ENCODE measurements around the gene DYSF.
"Not testable (repeated sequence)": the region's sequence is repeated elsewhere in the genome, so short reads cannot be mapped to it uniquely, and the experiment has no call there.

Gene DYSF

DNA sequence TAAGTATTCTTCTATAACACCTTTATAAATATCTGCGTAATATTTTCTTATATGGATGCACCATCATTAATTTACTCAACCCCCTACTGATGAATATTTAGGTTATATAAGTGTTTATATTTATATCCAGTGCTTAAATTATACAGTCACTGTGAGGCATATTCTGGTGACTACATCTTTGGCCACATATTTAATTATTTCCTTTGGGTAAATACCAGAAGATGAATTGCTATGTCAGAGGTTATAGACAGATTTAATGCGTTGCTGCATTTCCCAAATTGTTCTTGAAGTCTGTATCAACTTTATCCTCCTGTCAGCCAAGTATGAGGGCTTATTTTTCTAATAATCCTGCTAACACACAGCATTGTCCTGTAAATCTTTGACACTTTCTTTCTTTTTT is 18.7 kb downstream of the DYSF start:
- no peak for DNase-seq (ENCODE audit: low read depth)

DNA sequence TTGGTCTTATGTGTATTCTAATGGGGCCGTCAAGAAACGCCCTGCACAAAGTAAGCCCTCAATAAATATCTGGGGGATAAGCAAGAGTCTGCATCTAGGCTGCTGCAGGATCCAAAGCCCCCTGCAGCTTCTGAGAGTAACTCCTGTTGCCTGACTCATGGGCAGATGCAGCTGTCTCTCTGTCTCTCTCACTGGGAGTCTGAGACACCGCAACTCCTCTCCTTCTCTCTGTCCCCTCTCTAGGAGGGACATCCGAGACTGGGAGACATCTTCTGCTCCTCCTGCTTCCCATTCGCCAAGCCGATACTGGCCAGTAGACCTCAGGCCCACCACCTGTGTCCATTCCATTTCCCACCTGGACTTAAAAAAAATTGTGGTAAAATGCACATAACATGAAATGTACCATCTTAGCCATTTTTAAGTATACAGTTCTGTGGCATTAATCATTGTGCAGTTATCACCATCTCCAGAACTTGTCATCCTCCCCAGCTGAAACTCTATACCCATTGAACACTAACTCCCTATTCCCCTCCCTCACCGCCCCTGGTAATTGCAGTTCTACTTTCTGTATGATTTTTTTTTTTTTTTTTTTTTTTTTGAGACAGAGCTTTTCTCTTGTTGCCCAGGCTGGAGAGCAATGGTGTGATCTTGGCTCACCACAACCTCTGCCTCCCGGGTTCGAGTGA is 20.1 kb downstream of the DYSF start:
- no peak for DNase-seq (ENCODE audit: low read depth)

DNA sequence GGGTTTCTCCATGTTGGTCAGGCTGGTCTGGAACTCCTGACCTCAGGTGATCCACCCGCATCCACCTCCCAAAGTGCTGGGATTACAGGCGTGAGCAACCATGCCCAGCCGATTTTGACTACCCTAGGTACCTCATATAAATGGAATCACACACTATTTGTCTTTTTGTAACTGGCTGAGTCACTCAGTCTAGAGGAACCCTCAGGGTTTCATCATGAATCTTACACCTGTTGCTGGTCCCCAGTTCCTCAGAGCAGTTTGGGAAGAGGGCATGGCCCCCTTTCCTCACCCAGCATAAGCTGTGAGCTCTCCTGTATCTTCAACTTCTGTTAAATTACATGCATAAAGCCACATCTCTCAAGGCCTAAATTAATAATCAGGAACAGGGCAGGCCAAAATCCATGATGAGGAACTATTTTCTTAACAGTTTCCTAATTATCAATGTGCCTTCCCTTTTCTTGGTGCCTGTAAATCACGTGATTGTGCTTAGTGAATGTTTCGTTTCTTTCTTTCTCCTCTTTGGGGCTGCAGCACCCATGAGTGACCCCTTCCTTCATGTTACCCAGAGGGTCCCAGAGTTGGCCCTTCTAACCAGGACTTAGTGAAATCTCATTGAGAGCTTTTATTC is 20.9 kb downstream of the DYSF start:
- no peak for DNase-seq (ENCODE audit: low read depth)

DNA sequence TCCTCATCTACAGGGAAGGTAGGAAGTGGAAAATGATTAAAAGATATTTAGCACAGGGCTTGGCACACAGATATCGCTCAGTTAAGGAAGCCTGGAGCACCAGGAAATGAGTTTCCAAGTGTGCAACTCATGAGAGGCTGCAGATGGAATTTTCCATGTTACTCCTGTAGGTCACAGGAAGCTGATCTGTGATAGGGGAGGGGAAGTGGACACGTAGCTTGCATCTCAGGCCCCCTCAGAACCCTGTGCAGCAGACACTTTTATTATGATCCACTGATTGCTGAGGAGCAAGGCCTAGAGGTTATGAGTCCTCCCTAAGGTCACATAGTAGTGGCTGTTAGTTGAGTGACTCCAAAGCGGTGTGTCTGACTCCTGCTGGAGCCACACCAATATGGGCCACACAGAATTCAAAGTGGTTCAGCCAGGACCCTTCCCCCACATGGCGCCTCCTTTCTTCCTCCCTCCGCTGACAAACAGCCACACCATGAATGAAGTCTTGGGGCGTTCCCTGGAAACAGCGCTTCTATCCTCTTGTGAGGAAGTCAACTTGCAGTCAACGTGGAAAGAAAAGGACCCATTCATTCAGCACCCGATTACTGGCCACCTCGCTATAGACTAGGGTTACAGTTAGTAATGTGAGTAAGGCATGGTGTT is 21.5 kb downstream of the DYSF start:
- no peak for DNase-seq (ENCODE audit: low read depth)

DNA sequence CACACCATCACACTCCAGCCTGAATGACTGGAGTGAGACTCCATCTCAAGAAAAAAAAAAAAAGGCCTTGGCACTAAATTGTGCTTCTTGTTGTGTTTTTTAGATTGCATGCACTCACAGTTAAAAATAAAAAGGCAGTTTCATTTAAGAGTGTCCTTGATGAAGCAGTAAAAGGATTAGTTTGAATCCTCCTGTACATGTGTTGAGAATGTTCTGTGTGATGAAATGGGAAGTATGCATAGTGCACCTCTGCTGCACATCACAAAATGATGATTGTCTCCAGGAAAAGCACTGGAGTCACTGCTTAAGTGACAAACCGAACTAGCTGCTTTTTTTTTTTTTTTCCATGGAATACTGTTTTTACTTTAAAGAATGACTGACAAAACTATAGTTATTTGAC is 23.1 kb downstream of the DYSF start:
- DNase-seq (ENCODE audit: low read depth), result no peak

DNA sequence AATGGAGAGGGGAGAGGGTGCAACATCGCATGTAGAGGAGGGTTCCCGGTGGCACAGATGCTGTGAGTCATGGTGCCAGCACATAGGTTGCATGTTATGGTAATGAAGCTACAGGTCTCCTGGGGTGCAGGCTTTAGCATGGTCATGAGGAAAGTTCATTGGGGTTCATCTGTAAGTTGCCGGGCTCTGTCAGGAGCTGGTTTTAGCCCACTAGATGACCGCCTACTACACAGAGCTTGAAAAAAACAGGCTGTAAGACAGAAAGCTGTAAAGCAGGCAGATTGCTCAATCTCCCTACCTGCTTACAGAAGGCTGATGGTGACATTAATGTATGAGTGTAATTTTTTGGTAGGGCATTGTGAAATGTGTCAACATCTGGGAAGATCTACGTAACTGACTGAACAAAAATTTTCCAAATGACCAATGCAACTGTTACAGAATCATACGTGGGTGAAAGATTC is 23.9 kb downstream of the DYSF start:
- DNase-seq (ENCODE audit: low read depth), result no peak

DNA sequence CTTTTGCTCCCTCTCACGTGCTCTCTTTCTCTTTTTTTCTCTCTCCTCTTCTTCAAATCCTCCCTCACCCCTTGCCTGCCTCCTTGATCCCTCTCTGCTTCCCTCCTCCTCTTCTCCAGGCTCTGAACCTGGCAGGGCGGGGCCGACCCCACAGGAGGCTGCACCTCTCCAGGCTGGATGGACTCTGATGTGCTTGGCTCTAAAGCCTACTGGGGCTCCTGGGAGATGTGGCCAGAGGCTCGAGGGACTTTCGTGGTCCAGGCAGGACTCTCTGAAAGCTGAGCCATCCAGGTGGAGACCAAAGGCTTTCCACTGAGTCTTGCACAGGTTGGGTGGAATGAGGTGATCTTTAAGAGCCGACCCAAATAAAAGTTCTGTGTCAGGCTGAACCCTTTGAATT is 25.4 kb downstream of the DYSF start:
- no peak for DNase-seq (ENCODE audit: low read depth)

DNA sequence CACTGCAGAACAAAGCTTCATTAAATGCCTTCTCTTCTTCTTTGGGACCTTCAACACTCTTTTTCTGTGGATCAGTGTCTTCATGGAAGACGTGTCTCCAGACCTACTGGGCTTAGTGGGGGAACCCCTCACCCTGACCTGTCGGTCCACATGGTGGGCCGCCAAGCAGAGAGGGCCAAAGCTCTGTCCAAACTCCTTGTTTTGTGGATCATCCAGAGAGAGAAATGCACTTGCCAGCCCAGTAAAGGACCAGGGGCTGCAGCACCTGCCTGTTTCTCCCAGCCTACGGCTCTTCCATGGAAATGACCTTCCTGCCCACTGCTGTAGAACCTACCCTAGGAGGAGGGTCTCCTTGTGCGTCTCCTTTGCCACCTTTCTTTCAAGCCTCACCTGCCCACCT is 25.9 kb downstream of the DYSF start:
- DNase-seq (ENCODE audit: low read depth), result no peak

DNA sequence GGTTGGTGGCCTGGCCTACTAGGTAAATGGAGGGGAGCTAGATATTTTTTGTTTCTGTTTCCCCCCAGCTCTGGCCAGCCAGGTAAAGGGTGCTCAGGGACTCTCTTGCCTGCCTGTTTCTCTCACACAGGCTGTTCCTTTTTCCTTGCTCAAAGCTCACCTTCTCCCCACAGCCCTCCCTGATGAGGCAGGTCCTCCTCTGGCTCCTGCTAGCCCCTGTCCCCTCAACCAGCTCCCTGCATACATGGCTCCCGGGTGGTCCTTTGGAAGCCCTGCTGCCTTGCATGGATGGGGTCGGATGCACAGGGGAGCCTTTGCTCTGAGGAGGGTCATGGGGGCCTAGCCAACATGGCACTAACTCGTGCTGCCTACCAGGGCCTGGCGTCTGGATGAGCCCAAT is 27.8 kb downstream of the DYSF start:
- DNase-seq (ENCODE audit: low read depth), result no peak

DNA sequence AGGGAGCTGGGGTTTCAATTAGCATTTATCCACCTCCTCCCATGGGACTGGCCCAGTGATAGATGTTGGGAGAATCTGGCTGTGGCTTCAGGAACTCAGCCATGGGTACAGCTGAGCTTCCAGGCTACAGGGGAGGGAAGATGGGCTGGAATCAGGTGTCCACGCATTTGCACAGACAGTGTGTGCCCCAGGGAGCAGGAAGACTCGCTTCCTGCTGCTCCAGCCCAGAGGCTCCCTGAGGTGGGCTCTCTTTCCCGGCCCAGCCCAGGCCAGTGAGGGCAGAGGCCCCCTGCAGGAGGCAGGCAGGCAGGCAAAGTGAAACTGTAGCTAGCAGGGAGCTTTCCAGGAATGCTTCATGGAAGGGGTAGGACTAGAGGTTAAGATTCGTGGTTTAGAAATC is 28.7 kb downstream of the DYSF start:
- DNase-seq (ENCODE audit: low read depth), result no peak

DNA sequence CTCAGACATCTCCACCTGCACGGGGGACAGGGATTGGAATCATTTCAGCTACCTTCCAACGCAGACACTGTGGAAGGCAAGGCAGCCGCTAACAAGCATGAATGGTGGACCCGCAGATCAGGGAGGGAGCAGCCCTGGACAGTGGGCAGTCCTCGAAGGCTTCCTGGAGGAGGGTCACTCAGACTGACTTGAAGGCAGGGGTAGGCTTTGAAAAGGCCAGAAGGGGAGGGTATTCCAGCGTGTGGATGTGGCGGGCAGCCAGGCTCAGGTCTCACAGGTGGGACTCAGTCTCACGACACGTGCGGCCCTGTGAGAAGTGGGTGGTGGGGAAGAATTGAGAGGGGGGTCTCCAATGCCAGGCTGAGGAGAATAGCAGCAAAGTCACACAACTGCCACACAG is 29.9 kb downstream of the DYSF start:
- no peak for DNase-seq (ENCODE audit: low read depth)

DNA sequence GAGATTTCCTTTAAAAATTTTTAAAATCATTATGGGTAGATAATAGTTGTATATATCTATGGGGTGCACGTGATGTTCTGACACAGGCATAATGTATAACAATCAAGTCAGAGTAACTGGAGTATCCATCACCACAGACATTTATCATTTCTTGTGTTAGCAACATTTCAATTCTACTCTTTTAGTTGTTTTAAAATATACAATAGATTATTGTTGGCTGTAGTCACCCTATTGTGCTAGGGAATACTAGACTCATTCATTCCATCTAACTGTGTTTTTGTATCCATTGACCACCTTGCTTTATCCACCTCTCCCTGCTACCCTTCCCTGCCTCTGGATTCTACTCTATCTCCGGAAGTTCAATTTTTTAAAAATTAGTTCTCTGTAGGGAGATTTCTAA is 31.0 kb downstream of the DYSF start:
- DNase-seq (ENCODE audit: low read depth), result no peak

DNA sequence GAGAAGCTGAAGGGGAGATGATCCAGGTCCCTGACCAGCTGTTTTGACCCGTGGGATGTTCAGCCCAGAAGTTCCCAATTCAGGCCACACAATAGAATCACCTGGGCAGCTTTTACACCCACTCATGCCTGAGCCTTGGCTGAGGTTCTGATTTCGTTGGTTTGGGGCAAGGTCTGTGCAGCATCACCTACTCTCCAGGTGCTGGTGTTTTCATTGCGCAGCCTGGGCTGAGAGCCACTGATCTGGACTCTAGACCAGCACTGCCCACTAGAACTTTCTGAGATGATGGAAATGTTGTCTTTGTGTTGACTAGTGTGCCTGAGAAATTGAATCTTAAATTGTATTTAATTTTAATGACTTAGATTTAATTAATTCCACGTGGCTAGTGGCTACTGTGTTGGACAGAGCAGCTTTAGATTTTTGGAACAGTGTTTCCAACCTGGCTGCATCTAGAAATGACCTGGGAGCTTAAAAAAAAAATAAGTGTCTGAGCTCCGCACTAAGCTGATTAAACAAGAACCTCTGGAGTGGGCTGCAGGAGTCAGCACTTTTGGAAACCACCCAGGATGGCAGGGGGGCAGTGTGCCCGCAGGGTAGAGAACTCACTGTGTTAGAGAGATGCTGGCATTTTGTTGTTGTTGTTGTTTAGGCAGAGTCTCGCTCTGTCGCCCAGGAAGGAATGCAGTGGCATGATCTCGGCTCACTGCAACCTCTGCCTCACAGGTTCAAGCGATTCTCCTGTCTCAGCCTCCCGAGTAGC is 33.7 kb downstream of the DYSF start:
- DNase-seq (ENCODE audit: low read depth), result no peak

DNA sequence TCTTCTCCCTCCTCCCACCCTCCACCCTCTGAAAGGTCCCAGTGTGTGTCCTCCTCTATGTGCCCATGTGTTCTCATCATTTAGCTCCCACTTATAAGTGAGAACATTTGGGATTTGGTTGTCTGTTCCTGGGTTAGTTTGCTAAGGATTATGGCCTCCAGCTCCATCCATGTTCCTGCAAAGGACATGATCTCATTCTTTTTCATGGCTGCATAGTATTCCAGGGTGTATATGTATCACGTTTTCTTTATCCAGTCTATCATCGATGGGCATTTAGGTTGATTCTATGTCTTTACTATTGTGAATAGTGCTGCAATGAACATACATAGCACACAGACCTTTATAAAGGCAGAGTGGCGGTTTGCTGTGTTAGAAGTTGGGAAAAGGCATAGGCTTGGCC is 38.2 kb downstream of the DYSF start:
- not testable (repeated sequence) for DNase-seq (ENCODE audit: low read depth)

DNA sequence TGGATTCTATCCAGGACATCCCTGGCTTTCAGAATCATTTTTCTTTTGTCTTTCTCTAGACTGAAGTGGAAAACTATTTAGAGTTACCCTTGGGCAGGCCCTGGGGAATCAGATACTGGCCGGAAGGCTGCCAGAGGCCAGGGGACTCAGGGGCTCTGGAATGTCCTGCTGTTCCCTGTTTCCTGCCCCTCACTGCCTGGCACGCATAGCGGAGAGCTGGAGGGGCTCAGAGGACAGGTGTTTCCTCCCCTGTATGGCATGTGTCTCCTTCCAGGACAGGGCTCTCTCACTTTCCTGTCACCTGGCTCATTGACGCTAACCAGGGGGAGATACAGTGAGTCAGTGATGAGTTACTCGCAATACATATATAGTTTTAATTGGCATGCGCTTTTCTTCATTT is 38.8 kb downstream of the DYSF start:
- DNase-seq (ENCODE audit: low read depth), result no peak

DNA sequence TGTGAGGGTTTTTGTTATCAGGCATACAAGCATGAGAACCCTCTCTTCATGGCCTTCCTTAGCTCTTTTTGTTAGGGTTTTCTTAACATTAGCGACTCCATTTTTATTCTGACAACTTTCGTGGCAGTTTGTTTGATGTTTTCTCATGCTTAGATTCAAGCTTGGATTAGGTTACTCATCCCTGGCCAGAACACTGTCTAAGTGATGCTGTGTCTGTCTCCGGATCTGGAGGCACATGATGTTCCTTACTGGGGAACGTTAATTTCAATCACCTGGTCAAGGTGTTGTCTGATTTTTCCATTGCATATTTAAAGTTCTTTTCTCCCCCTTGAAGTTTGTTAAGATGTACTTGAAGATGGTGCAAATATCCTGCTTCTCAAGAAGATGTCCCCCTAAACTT is 40.7 kb downstream of the DYSF start:
- no peak for DNase-seq (ENCODE audit: low read depth)

DNA sequence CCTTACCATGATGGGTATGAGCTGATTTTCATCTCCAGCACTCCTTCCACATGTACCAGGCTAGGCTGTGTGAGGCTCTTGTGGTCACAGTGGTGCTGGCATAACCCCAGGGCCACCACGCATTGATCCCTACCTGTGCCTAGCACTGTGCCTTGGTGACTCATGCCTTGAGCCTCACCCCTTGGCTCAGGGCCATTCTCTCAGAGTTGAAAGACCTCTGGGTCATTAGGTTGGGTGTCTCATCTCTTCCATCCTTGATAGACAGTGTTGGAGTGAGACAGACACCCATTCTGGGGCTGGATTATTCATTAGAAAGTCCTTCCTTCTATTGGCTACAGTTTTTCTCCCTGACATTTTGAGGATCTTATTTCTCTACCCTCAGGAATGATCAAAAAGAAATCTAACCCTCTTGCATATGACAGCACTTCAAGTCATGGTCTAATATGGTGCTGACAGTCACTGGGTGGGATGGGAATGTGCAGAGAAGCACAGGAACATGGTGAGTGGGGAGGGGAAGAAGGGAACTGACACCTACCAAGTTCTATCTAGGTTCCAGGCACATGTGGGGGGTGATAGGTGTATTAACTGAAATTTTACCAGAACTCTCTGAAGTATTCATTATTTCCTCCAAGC is 41.3 kb downstream of the DYSF start:
- no peak for DNase-seq (ENCODE audit: low read depth)

DNA sequence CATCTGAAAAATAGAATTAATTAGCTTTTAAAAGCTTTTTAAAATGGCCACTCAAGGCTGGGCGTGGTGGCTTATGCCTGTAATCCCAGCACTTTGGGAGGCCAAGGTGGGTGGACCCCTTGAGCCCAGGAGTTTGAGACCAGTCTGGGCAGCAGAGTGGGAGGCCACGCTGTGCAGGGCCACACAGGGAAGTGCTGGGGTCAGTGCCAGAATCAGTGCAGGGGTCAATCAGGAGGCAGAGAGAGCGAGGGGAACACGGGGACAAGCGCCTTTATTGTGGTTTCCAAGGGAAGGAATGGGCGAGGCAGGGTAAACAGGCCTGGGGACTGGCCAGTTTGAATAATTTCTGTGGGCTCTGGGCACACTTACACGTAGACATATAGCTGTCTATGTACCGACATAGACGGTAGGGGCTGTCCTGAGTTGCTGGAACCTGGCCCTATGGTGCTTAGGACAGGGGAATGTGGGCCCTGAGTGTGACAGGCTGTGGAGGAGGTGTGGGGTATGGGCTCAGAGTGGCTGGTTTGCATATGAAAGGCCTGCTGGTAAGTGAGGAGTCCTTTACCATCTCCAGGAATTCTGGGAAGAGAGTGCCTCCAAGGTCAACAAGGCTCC is 42.9 kb downstream of the DYSF start:
- no peak for DNase-seq (ENCODE audit: low read depth)

DNA sequence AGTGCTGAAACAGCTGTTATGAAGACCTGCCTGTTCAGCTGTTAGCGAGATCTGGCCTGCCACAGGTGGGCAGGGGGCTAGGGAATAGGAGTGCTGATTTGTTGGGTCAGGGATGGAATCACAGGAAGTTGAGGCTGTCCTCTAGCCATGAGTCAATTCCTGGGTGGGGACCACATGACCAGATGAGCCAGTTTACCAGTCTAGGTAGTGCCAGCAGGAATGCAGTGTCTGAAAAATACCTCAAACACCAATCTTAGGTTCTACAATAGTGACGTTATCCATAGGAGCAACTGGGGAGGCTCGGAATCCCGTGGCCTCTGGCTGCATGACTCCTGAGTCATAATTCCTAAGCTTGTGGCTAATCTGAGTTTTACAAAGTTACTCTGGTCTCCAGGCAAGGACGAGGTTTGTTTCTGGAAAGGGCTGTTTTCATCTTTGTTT is 44.9 kb downstream of the DYSF start:
- no peak for DNase-seq (ENCODE audit: low read depth)

DNA sequence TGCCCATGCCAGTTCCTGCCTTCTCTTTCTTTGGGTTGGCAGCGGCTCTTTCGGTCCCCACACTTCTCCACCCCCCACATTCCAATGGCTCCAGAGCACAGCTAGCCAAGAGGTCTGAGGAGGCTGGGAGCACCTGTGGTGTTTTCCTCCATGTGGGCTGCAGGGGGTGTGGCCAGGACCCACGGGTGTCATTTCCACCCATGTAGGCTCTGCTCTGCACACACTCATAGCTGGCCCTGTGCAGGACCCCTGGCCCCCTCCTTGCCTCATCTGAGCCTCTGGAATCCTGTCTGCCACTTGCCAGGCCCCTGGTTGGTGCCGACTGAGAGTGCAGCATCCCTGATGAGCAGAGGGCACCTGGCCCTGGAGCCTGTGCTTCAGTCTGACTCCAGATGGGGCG is 46.3 kb downstream of the DYSF start:
- DNase-seq (ENCODE audit: low read depth), result no peak

DNA sequence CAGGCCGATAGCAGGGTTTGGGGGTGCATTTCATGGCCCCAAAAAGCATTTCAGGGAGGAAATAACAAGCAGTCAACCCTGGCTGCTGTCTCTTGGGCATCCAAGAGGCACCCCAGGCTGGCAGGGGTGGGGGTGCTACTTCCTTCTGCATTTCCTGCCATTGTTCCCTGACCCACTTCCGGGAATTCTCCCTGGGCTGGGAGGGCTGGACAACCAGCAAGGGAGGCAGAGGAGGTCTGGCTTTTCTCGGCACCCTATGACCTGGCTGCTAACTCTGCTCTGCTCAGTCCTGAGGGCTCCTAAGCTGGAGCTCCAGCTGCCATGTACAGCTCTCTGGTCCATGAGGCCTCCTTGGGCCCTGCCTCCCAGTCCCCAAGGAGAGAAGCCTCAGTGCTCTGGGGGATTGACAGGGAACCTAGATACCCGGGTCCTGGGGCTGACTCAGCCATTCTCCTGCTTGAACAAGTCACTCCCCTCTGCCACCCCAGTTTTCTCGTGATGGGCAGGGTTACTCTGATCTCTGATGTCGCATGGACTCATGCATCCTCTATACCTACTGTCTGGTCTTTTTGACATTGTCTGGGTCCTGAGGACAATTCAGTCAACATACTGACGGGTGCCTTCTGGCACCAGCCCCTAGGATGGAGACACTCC is 47.2 kb downstream of the DYSF start:
- DNase-seq (ENCODE audit: low read depth), result no peak
